Spleen (tissue), 7 donors: ENCODE data around the gene LIN28A.

Experiments used
- CTCF ChIP-seq, 11 experiments: fragments of 200-600 bp in 7 of 11; fragments of 450-650 bp in 4 of 11; sonication (generic) in 4 of 11; IDR thresholded peaks in 8 of 11; conservative IDR thresholded peaks in 3 of 11; 1 replicate in 7 of 11; 2 replicates in 4 of 11; pipeline versions ENCODE4 v1.4.0 to v1.8.0; 2016 to 2021; ENCODE audit warnings: antibody characterized with exemption in 11 of 11, inconsistent platforms in 4 of 11, mild to moderate bottlenecking in 1 of 11
- POLR2A ChIP-seq, 3 donors: fragments of 450-650 bp; IDR thresholded peaks; one replicate each; pipeline ENCODE4 v1.5.1; 2017; ENCODE audit warnings: antibody characterized with exemption in 3 of 3, mild to moderate bottlenecking in 1 of 3
- donor health status: DM: no; HTN: no; CAD: no; lungs with moderate emphysema.
- donor health status: DM: no; HTN: no; CAD: no.
- donor health status: DM: no; HTN: no; CAD: no.

DNA sequence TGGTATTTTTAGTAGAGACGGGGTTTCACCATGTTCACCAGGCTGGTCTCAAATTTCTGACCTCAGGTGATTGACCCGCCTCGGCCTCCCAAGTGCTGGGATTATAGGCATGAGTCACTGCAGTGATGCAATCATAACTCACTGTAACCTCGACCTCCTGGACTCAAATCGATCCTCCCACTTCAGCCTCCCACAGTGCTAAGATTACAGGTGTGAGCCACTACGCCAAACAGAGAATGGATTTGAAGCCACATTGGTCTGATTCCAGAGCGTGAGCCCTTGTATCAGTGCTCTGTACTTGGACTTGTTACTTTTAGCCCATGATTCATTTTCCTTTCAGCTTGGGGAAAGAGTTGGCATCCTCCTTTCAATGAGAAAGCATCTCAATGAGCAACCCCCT, 23.2 kb upstream of the LIN28A start:
- TF ChIP-seq CTCF (IDR thresholded peaks at IDR 0.05 in 8 of 11, conservative IDR thresholded peaks at IDR 0.05 in 3 of 11) (no peak), POLR2A (IDR thresholded peaks at IDR 0.05) (no peak)
